Upper lobe of left lung (tissue), 6 donors: Measurements from ENCODE around the gene LCMT1. TPM values are rescaled to one million over a fixed set of nuclear protein-coding genes. Genes with fewer than 3 reads are reported as not detected.
A peak's percentile ranks its signal among the peaks of the same experiment; 100 is the strongest.
"Not testable (repeated sequence)": the region's sequence is repeated elsewhere in the genome, so short reads cannot be mapped to it uniquely, and the experiment has no call there.

ENCODE experiments used
- ATAC-seq, 2 donors: fragments of 200-7000 bp; cut with Tn5 transposase; one replicate each; pipeline ENCODE4 v1.9.1; 2022; ENCODE audit warnings: mild to moderate bottlenecking in 2 of 2, moderate library complexity in 2 of 2; ENCODE audit not compliant: low FRiP score in 2 of 2
- DNase-seq, 2 donors: peaks; one replicate each; pipeline ENCODE4 v3.0.0-alpha.2; 2019 to 2020
- H3K27ac ChIP-seq, 4 donors: fragments of 200-600 bp; sonication (generic); one replicate each; pipeline ENCODE4 v1.5.1; 2016 to 2019
- H3K27me3 ChIP-seq, 4 donors: fragments of 200-600 bp; sonication (generic); one replicate each; pipeline ENCODE4 v1.5.1; 2017 to 2019
- H3K36me3 ChIP-seq, 4 donors: fragments of 200-600 bp; sonication (generic); one replicate each; pipeline ENCODE4 v1.5.1; 2016 to 2019
- H3K4me1 ChIP-seq, 4 donors: fragments of 200-600 bp; sonication (generic); one replicate each; pipeline ENCODE4 v1.5.1; 2018 to 2019
- H3K4me3 ChIP-seq, 4 donors: fragments of 200-600 bp; sonication (generic); one replicate each; pipeline ENCODE4 v1.5.1; 2017 to 2019; ENCODE audit warnings: mild to moderate bottlenecking in 2 of 4, moderate library complexity in 1 of 4
- H3K9me3 ChIP-seq, 4 donors: fragments of 200-600 bp; sonication (generic); one replicate each; pipeline ENCODE4 v1.5.1; 2018 to 2019
- EP300 ChIP-seq, 4 donors: sonication (generic); formaldehyde crosslinking; IDR thresholded peaks; one replicate each; pipeline ENCODE4 v1.5.1; 2017; ENCODE audit warnings: antibody characterized with exemption in 4 of 4, control low read depth in 2 of 4
- POLR2A ChIP-seq, 4 donors: fragments of 450-650 bp; IDR thresholded peaks; one replicate each; pipeline ENCODE4 v1.5.1; 2016 to 2017; ENCODE audit warnings: antibody characterized with exemption in 4 of 4, mild to moderate bottlenecking in 2 of 4
- POLR2AphosphoS5 ChIP-seq, 2 donors: sonication (generic); formaldehyde crosslinking; IDR thresholded peaks; one replicate each; pipeline ENCODE4 v1.5.1; 2017; ENCODE audit warnings: antibody characterized with exemption in 2 of 2
- WGBS, 2 donors: methylation state at CpG; one replicate each; pipeline ENCODE4 v1.1.5; 2017 to 2018; 5-methylcytosine and 5-hydroxymethylcytosine counted together
- total RNA-seq, 6 donors: library from RNA; depleted of rRNA in 4 of 6; stranded (reverse); fragments of >200 nt in 4 of 6; gene quantifications; one replicate each; pipeline versions ENCODE4 v1.1.0 to v1.2.1, GENCODE V29; 2016 to 2021
- TF ChIP-seq, protein P1 (sequence below), 6 experiments: fragments of 450-650 bp in 4 of 6; fragments of 200-600 bp in 2 of 6; sonication (generic) in 2 of 6; IDR thresholded peaks; one replicate each; pipeline ENCODE4 v1.5.1; 2016 to 2019; ENCODE audit warnings: antibody characterized with exemption in 6 of 6
- donor health status: DM: no; HTN: no; CAD: no; lungs with moderate emphysema.
- donor health status: DM: no; HTN: yes; CAD: no; lungs with severe emphysema.

LCMT1 gene
- total RNA-seq, 6 donors from 2014 or later, result 20.8 to 37.8 (median 31.7) TPM

GRCh38 chr16:25177831-25178688, 66.5 kb downstream of the LCMT1 start:
- H3K36me3 ChIP-seq, result peaks cover 0 to 48% (median 17%) of the 10 kb centered on the region in 4 donors
- H3K27me3 ChIP-seq, result no peaks in the 10 kb centered on the region
- no peaks in the 10 kb centered on the region for H3K9me3 ChIP-seq
- no peak overlapping the region for H3K4me3 ChIP-seq
- TF ChIP-seq POLR2A (IDR thresholded peaks at IDR 0.05) (no peak), POLR2AphosphoS5 (IDR thresholded peaks at IDR 0.05) (no peak), EP300 (IDR thresholded peaks at IDR 0.05) (no peak)
- TF ChIP-seq, protein P1, sequence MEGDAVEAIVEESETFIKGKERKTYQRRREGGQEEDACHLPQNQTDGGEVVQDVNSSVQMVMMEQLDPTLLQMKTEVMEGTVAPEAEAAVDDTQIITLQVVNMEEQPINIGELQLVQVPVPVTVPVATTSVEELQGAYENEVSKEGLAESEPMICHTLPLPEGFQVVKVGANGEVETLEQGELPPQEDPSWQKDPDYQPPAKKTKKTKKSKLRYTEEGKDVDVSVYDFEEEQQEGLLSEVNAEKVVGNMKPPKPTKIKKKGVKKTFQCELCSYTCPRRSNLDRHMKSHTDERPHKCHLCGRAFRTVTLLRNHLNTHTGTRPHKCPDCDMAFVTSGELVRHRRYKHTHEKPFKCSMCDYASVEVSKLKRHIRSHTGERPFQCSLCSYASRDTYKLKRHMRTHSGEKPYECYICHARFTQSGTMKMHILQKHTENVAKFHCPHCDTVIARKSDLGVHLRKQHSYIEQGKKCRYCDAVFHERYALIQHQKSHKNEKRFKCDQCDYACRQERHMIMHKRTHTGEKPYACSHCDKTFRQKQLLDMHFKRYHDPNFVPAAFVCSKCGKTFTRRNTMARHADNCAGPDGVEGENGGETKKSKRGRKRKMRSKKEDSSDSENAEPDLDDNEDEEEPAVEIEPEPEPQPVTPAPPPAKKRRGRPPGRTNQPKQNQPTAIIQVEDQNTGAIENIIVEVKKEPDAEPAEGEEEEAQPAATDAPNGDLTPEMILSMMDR (IDR thresholded peaks at IDR 0.05), result no peak
- DNase-seq, result peak; percentile 21 to 64
- WGBS, 2 donors, result 72 to 76% methylated on average over 13 to 20 of the region's 20 CpGs
- ATAC-seq, result peak; percentile 30 to 38
- no peaks in the 10 kb centered on the region for H3K4me1 ChIP-seq
- no peak overlapping the region for H3K27ac ChIP-seq

- 88 to 90% methylated on average over 6 of the region's 6 CpGs for whole genome bisulfite sequencing, 2 donors
- not testable (repeated sequence) for H3K27me3 ChIP-seq, H3K9me3 ChIP-seq, DNase-seq, H3K4me3 ChIP-seq, H3K27ac ChIP-seq, H3K4me1 ChIP-seq, ATAC-seq
- peaks cover 0 to 16% (median 12%) of the 10 kb centered on the region in 4 donors for H3K36me3 ChIP-seq
These were observed 69.7 kb downstream of the LCMT1 start for GRCh38 chr16:25181236-25181635.

DNA sequence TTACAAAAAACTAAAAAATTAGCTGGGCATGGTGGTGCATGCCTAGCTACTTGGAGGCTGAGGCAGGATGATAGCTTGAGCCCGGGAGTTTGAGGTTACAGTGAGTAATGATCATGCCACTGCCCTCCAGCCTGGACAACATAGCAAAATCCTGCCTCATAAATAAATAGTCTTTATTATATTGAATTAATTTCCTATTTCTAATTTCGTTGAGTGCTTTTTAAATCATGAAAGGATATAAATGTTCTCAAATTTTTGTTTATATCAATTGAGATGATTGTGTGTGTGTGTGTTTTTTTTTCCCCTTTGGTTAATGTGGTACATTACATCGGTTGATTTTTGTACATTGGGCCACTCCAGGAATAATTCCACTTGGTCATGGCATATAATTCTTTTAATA, 73.2 kb downstream of the LCMT1 start:
- Histone ChIP-seq H3K36me3 (no peaks in the 10 kb centered on the region), H3K4me3 (no peak overlapping the region), H3K9me3 (no peaks in the 10 kb centered on the region), H3K27me3 (no peaks in the 10 kb centered on the region), H3K4me1 (no peaks in the 10 kb centered on the region), H3K27ac (no peak overlapping the region)
- DNase-seq (no peak), ATAC-seq (no peak)
- 74 to 80% methylated on average over 3 of the region's 3 CpGs for WGBS, 2 donors
- TF ChIP-seq POLR2AphosphoS5 (IDR thresholded peaks at IDR 0.05) (no peak), POLR2A (IDR thresholded peaks at IDR 0.05) (no peak), EP300 (IDR thresholded peaks at IDR 0.05) (no peak)
- TF ChIP-seq, protein P1 (IDR thresholded peaks at IDR 0.05), result no peak

DNA sequence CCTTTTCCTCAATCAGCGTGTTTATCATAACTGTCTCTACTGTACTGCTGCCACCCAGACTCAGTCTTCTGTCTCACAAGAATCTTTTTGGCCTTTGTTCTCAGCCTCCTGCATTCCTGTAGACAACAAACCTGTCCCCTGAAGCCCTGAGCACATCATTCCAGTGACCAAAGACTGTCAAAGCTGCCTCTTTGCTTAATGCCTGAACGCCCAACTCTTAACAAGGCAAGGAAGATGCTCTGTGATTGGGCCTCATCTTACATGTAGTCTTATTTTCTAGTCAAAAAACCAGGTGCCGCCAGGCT, 75.9 kb downstream of the LCMT1 start:
- DNase-seq (no peak), ATAC-seq (no peak)
- Histone ChIP-seq H3K27ac (no peak overlapping the region), H3K4me3 (no peak overlapping the region), H3K36me3 (no peaks in the 10 kb centered on the region), H3K9me3 (no peaks in the 10 kb centered on the region), H3K27me3 (no peaks in the 10 kb centered on the region), H3K4me1 (no peaks in the 10 kb centered on the region)
- 90 to 96% methylated on average over 3 of the region's 3 CpGs for WGBS, 2 donors
- TF ChIP-seq, protein P1 (IDR thresholded peaks at IDR 0.05), result no peak
- TF ChIP-seq POLR2AphosphoS5 (IDR thresholded peaks at IDR 0.05), result no peak
- TF ChIP-seq POLR2A (IDR thresholded peaks at IDR 0.05), result no peak
- no peak for TF ChIP-seq EP300 (IDR thresholded peaks at IDR 0.05)

- 90 to 95% methylated on average over 6 of the region's 6 CpGs for WGBS, 2 donors
- ATAC-seq (no peak), DNase-seq (no peak)
- no peaks in the 10 kb centered on the region for H3K4me1 ChIP-seq
- no peak overlapping the region for H3K27ac ChIP-seq
- no peak overlapping the region for H3K4me3 ChIP-seq
- no peaks in the 10 kb centered on the region for H3K9me3 ChIP-seq
- H3K36me3 ChIP-seq, result no peaks in the 10 kb centered on the region
- H3K27me3 ChIP-seq, result no peaks in the 10 kb centered on the region
- TF ChIP-seq POLR2A (IDR thresholded peaks at IDR 0.05) (no peak), EP300 (IDR thresholded peaks at IDR 0.05) (no peak), POLR2AphosphoS5 (IDR thresholded peaks at IDR 0.05) (no peak)
- TF ChIP-seq, protein P1 (IDR thresholded peaks at IDR 0.05), result no peak
These were observed 77.8 kb downstream of the LCMT1 start for GRCh38 chr16:25189305-25189704.
